Activated CD8-positive, alpha-beta memory T cell treated with anti-CD3 and anti-CD28 coated beads, Interleukin-2, amount 50 U/mL, for 24 hours (primary cell): ENCODE data around the gene SMAP1.

Experiments
- DNase-seq: peaks from one replicate; pipeline ENCODE4 v3.0.0-alpha.2; 2020; ENCODE audit errors: extremely low read depth

SMAP1 gene

DNA sequence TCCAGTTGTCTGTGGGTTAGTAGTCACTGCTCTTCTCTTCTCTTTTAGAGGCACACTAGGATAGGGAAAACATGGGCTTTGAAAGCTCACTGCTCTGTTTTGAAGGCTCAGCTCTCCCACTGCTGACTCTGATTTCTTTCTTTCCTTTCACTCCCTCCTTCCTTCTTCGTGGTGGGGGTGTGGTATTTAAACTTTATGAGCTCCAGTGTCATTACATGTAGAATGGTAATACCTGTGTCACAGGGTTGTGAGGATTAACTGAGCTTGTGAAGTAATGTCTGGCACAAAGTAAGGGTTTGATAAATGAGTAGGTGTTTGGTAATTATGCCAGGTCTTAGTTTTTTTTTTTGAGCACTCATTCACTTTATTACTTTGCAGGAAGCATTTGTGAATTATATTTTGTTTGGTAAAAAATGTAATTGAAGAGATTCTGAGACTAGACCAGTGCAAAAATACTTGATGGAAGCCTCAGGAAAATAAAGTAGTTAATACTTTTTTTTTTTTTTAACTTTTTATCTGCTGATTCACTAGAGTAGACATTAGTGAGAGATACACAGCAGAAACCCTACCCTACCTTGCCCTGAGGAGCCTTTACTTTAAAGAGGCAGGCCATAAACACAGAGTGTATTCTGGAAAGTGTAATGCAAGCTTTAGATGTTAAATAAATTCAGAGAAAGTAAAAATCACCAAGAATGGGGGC, 17.3 kb downstream of the SMAP1 start:
- no peak for DNase-seq

DNA sequence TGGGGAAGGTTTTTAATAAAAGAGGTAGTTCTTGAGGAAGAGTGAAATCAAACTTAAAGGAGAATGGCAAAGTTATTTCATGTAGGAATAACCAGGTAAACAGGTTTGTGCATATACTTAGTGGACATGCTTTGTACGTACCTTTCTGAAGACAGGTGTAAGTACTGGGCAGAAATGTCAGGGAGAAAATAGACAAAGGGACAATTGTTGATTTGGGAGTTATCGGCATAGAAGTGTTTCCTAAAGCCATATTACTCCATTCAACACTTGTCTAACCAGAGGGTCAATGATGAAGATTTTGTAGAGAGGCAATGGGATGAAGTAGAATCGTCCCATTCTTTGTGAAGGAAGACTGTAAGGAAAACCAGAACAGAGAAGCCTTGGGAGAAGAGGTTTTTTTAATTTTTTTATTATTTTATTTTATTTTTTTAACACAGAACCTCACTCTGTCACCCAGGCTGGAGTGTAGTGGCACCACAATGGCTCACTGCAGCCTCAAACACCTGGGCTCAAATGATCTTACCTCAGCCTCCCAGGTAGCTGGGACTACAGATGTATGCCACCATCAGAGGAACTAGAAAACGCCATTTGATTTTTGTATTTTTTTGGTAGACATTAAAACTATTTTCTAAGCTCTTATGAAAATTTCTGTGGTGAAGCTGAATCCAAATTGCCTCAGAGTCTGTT, 18.0 kb downstream of the SMAP1 start:
- no peak for DNase-seq

DNA sequence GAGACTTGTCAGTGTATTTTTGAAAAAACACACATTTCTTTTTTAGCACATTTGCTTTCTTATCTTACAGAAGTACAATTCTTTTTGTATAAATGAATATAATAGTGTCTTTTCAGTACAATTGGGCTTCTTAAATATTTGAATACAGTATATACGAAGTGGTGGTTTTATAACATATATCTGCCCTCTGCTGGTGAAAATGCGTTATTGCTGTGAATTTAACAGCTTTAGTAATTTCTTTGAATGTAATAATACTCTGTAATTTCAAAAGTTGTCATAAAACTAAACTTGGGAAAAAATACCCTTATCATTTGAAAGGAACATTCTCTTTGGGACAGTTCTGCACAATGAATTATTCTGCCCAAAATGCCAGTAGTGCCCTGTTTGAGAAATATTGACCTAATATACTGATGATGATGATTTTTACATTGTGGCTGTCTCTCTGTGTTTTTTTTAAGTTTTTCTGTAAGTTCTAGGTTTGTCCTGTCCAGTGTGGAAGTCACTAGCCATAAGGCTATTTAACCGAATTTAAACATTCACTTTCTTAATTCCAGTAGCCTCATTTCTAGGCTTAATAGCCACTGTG, 19.0 kb downstream of the SMAP1 start:
- no peak for DNase-seq

DNA sequence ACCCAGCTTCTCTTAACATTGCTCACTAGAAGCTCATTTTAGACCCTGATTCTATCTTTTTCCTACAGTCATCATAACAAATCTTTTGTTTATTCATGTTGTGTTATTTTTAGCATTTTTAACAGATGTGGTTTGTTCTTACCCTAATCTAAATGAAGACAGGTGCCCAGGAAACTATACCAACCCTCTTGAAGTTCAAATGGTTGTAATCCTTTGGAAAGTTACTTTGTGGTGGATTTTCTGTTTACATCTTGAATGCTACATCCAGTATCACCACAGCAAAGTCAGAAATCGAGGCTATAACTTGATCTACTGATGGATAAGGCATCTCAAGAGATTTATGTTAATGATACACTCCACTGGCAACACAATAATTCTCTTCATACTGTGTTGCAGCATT, 26.2 kb downstream of the SMAP1 start:
- no peak for DNase-seq

DNA sequence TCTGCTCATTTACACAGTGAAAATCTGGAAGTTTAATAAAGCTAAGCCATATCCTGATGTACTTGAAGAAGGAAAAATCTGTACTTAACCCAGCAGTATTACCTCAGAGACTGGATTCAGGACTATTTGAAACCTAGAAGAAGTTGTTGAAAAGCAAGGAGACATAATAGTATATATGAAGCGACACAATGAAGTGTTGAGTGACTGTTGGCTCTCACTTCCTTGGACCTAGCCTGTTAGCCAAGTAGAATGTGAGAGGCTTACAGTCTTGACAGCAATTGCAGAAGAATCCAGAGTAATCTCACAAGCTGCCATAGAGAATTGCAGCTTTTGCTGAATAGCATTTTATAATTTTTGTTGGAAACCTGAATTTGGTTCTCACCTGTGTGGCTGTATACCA, 26.7 kb downstream of the SMAP1 start:
- DNase-seq, result no peak

DNA sequence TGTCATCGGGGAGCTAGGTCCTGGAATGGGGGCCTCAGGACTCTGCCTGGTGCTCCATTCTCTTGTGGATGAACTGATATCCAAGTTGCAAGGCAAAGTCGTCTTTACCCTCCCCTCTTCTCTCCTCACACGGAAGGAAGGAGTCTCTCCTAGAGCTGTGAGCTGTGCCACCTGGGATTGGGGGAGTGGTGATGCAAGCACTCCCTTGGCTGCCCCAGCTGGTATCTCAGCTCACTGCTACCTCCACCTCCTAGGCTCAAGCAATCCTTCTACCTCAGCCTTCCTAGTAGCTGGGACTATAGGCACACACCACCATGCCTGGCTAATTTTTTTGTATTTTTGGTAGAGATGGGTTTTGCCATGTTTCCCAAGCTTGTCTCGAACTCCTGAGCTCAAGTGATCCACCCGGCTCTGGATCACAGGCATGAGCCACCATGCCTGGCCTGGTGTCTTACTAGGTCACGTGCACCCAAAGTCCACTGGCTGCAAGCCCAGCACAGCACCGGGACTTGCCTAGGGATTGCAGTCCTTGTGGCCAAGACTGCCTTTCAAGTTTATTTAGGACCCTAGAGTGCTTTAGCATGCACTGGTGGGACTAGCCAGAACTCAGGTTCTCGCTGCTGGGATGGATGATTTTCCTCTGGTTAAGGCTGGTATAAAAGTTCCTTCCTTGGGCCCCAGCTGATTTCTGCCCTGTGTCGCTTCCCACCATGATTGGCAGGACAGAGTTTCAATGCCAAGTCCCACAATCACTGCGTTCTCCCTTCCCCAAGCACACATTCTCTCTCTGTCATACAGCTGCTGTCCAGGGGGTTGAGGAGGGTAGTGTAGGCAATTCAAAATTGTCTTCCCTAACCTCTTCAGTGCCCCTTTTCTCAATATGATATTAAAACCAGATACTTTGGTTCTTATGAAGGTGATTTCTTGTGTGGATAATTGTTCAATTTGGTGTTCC, 33.5 kb downstream of the SMAP1 start:
- no peak for DNase-seq

DNA sequence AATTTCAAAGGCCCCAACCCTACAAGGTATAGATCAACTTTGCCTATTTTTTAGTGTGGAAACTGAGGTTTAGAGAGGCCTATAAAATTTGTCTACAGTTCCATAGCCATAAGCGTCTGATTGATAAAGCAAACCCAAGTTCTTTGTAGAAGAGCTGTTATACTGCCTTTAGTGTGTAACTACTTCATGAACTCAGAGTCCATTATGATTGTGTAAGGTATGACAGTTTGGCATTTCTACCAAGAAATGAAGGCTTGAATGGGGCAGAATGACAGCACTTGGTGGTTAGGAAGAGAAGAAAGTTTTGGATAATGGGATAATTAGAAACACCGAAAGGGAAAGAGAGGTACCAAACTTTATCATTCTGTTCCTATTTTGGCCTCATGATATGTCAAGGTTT, 38.1 kb downstream of the SMAP1 start:
- no peak for DNase-seq

DNA sequence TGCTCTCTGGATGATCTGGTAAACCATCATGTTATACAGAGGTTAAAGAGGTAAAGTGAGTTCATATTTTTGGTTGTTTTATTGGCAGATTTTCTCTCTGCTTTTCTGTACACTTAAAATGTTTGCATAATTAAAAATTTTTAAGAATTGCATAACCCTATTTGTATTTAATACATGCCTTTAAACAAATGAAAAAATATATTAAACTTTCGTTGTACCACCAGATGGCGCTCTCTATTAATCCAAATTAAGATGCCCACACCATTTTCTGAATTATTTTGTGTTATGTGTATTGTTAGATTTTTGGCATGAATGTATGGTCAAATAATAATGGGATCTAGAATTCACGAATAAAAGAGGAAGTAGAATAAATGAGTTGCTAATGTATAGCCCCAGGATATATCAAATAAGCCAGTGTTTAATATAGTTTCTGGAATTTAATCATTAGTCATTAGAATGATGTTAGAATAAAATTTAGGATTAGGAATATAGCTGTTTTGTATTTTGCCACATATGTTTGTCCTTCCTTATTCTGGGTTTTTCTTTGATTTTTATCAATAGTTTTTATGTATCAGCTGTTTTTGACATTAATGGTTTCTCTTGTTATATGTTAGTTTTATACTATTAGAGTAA, 38.9 kb downstream of the SMAP1 start:
- no peak for DNase-seq

DNA sequence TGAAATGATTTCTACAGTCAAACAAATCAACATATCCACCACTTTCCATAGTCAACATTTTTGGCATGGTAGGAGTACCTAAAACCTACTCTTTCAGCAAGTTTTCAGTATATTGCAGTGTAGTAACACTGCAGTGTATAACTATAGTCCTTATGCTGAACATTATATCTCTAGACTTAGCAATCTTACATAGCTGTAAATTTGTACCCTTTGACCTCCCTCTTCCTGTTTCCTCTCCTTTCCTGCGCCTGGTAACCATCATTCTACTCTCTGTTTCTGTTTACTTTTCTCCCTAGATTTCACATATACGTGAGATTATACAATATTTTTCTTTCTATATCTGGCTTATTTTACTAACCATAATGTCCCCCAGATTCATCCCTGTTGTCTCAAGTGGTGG, 40.2 kb downstream of the SMAP1 start:
- DNase-seq, result no peak

DNA sequence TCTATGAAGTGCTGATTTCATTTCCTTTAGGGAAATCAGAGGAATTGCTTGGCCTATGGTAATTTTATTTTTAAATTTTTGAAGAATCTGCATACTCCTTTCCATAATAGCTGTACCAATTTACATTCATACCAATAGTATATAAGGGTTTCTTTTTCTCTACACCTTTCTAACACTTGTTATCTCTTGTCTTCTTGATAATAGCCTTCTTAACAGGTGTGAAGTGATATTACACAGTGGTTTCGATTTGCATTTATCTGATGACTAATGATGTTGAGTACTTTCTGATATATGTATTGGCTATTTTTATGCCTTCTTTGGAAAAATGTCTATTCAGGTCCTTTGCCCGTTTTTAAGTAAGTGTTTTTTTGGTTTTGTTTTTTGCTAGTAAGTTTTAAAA, 40.8 kb downstream of the SMAP1 start:
- no peak for DNase-seq

DNA sequence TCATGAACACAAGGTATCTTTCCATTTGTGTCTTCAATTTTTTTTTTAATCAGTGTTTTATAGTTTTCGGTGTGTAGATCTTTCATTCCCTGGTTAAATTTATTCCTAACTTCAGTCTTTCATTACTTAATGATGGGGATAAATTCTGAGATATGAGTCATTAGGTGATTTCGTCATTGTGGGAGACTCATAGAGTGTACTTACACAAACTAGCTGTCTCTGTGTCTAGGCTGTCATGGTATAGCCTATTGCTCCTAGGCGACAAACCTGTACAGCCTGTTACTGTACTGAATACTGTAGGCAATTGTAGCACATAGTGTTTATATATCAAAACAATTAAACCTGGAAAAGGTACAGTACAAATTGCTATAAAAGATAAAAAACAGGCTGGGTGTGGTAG, 42.1 kb downstream of the SMAP1 start:
- DNase-seq, result no peak

DNA sequence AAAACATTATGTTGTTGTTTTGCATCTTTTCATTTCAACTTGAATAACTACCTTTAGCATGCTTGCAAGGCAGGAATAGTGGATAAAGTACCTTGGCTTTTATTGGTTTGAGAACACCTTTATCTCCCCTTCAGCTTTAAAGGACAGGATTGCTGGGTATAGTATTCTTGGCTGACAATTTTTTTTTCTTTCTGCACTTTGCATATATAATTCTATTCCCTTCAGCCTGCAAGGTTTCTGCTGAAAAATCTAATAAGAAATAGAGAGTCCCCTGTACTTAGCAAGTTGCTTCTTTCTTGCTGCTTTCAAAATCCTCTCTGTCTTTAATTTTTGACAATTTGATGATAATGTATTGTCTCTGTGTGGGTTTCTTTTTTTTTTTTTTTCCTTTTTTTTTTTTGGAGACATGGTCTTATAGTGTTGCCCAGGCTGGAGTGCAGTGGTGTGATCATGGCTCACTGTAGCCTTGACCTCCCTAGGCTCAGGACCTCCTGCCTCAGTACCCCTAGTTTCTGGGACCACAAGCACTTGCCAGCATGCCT, 47.1 kb downstream of the SMAP1 start:
- no peak for DNase-seq

DNA sequence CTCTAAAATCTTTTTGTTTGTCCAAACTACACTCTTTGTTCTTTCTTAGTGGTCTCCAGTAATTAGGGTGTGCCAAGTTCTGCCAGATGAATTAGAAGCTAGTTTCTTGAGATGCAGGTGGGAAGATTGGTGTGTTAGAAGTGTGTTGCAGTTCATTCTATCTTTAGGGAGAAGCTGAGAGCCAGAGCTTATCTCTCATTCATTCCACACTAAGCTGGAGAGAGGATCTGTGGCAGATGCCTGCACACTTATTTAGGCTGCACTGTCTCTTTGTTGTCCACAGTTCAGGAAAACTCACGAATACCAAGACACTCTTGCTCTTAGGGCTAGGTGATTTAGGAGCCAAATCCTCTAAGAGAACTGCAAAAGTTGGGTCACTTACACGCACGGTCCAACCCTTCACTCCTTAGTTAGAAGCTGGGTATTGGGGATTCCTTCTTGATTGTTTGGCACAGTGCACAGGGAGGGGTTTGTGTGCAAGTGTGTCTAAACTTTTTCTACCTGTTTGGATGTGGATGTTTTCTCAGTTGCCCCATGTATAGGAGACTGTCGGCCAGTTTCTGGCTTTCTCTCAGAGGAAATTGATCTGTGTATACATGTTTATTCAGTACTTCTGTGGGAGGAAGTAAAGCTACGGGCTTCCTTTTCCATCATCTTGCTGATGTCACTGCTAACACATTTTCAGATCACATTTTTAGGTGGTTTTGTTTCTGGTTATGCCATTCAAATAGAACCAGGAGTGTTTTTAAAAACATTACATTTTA, 49.5 kb downstream of the SMAP1 start:
- no peak for DNase-seq

DNA sequence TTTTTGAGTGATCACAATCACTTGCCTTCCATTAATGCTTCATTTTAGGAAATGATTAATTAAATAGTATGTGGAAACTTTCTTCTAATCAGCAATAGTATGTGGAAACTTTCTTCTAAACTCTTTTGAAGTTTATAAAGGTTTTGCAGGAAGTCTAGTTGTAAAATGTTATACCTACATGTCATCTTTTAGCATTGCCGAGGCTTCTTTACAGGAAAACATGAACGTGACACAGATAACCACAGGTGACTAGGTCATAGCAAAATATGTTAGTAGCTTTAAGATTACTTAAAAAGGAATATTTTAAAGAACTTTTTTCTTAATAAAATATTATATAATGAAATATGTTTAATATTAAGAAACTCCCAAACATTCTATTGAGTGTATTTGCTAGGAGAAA, 56.8 kb downstream of the SMAP1 start:
- DNase-seq, result no peak

DNA sequence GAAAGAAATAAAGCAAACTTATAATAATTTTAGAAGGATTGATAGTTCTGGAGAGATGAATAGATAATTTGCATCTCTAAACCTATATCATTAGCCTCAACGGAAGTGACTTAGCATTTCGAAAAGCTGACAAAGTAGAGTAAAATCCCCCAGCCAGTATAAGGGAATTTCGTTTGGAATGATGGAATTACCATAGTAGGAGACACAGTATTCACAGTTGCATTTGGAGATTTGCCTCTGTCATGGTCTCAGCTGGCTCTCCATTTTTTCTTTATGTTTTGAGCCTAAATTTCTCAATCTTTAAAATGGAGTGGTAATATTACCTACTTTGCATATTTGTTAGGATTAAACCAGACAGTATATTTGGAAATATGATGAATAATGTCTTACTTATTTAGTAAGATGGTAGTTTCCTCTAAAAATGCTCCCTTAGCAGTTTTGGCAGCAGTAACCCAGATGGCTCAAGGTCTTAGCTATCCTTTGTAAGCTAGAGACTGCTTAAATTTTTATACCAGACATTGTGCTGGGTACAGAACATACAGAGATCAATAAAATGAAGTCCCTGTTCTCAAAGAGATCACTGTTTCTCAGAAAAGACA, 58.2 kb downstream of the SMAP1 start:
- DNase-seq, result no peak

DNA sequence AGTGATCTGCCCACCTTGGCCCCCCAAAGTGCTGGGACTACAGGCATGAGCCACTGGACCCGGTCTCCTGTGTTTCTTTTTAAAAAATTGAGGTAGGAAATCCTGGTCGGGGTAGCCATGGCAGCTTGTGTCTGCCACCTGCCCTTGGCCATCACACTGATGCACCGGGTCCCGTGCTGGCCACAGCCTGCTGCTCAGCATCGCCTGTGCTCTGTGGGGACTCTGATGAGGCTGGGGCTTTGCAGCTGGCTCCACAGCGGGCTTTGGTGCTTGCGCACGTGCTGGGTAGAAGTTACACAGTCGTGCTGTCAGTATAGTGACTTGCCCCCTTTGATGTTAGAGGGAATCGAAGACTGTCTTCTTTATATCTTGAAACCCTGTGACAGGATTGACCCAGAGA, 66.7 kb downstream of the SMAP1 start:
- DNase-seq, result no peak

DNA sequence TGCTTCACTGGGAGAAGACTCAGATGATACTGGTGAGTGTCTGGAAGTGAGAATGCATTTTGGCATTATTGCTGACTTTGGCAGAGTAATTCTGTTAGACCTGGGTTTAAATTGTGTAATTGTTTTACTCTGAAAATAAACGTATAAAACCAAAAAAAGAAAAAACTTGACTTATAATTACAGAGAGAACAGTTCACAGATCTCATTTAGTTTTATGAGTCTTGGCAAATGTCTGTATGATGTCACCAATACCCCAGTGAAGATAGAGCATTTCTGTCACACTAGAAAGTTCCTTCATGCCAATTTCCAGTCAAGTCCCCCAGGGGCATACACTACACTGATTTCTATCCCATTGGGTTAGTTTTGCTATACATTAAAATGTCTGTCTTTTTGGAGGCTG, 67.3 kb downstream of the SMAP1 start:
- DNase-seq, result no peak

DNA sequence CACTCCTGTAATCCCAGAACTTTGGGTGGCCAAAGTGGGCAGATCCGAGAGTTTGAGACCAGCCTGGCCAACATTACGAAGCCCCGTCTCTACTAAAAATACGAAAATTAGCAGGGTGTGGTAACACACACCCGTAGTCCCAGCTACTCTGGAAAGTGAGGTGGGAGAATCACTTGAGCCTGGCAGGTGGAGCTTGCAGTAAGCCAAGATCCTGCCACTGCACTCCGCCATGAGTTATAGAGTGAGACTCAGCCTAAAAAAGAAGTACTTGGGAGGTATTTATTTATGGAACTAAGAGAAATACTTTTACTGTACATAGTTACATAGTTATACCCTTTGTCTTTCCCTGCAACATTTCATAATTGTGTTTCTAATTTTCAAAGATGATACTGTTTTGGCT, 67.8 kb downstream of the SMAP1 start:
- no peak for DNase-seq

DNA sequence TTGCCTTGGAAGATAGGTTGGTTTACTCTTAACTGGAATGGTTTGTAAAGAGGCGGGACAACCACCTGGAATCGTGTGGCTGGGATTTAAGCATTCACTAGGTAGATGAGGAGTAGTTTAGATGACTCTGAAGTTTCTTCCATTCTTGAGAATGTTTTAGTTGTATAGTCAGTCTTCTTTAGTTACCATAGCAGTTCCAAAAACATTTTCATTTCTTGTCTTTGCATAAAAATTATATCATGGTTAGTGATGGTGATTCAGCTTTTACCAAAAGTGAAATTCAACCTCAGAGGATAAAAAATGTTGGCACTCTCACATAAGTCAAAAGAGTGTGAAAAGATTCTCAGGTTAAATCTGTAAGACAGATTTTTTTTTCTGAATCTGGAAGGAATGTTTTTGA, 70.3 kb downstream of the SMAP1 start:
- DNase-seq, result no peak

DNA sequence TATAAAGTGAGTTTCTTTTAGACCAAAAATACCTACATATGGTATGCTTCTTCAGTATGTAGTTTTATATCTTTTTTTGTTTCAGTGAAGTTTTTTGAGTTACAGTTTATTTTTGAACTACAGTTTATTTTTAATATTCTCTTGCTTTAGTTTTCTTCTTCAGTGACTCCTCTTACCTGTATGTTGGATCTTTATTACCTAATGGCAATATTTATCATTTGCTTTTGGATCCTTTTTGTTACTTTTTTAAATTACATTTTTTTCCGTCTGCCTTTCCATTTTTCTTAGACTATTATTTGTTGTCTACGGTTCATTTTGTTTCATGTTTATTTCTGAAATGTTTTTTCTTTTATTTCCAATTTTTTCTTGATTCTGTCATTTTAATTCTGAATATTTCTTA, 71.9 kb downstream of the SMAP1 start:
- no peak for DNase-seq
